Measurements from ENCODE around the gene JMJD7. TPM values are rescaled to one million over a fixed set of nuclear protein-coding genes. Genes with fewer than 3 reads are reported as not detected.
A peak's percentile ranks its signal among the peaks of the same experiment; 100 is the strongest.

The JMJD7 gene
- total RNA-seq, 4 donors from 2014 or later: 0.59 to 27.2 (median 9.8) TPM

- no peak for DNase-seq
- no peaks in the 10 kb centered on the region for H3K27me3 ChIP-seq
- H3K27ac ChIP-seq: no peak overlapping the region
- H3K4me3 ChIP-seq: no peak overlapping the region
- TF ChIP-seq CTCF (IDR thresholded peaks at IDR 0.05): no peak
- TF ChIP-seq POLR2A (IDR thresholded peaks at IDR 0.05): no peak
- intact Hi-C loops (cut with DNase I; ENCODE audit: low total_unique reads): no loop called here
- H3K9me3 ChIP-seq: no peaks in the 10 kb centered on the region
- H3K36me3 ChIP-seq: no peaks in the 10 kb centered on the region
- H3K4me1 ChIP-seq: peaks cover 0 to under 1% of the 10 kb centered on the region in 2 donors
Observed at GRCh38 chr15:41801185-41801584, 26.7 kb upstream of the JMJD7 start.

- Histone ChIP-seq H3K27me3 (no peaks in the 10 kb centered on the region), H3K4me3 (no peak overlapping the region), H3K27ac (no peak overlapping the region), H3K9me3 (no peaks in the 10 kb centered on the region), H3K4me1 (no peaks in the 10 kb centered on the region), H3K36me3 (no peaks in the 10 kb centered on the region)
- DNase-seq: no peak
- TF ChIP-seq POLR2A (IDR thresholded peaks at IDR 0.05) (no peak), CTCF (IDR thresholded peaks at IDR 0.05) (no peak)
- intact Hi-C loops (cut with DNase I; ENCODE audit: low total_unique reads): no loop called here
Observed at GRCh38 chr15:41801850-41802455, 25.9 kb upstream of the JMJD7 start.

DNA sequence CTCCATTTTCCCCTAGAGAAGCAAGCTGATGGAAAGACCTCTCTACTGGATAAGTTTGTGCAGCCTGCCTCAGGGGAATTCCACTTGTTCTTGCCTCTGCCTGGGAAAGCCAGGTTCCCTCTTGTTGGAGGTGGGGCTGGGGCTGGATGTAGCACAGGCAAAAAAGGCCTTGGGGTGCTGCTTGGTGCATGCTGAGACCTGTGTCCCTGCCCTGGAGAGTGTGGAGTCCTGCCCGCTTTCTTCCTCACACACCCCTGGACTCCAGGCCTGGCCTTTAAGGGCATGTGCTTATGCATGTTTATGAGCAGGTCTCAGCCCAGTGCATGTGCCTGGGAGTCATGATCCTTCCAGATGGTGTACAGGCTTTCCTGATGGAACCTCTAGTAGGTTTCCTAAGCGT, 23.5 kb upstream of the JMJD7 start:
- intact Hi-C loops (cut with DNase I; ENCODE audit: low total_unique reads): no loop called here
- no peak for TF ChIP-seq POLR2A (IDR thresholded peaks at IDR 0.05)
- no peaks in the 10 kb centered on the region for H3K27me3 ChIP-seq
- no peaks in the 10 kb centered on the region for H3K4me1 ChIP-seq
- no peaks in the 10 kb centered on the region for H3K36me3 ChIP-seq
- H3K27ac ChIP-seq: peak overlapping the region; percentile 59 to 62
- DNase-seq: no peak
- H3K9me3 ChIP-seq: no peaks in the 10 kb centered on the region
- no peak overlapping the region for H3K4me3 ChIP-seq

- DNase-seq: no peak
- no peaks in the 10 kb centered on the region for H3K4me1 ChIP-seq
- peak overlapping the region; percentile 59 to 62 for H3K27ac ChIP-seq
Observed at GRCh38 chr15:41804916-41805666, 22.8 kb upstream of the JMJD7 start.

GRCh38 chr15:41805711-41806110, 22.2 kb upstream of the JMJD7 start:
- intact Hi-C loops (cut with DNase I; ENCODE audit: low total_unique reads): no loop called here
- no peak for DNase-seq

More at GRCh38 chr15:41804916-41805666, 22.8 kb upstream of the JMJD7 start:
- TF ChIP-seq CTCF (IDR thresholded peaks at IDR 0.05) (no peak), POLR2A (IDR thresholded peaks at IDR 0.05) (no peak)
- H3K4me3 ChIP-seq: no peak overlapping the region
- no peaks in the 10 kb centered on the region for H3K27me3 ChIP-seq
- no peaks in the 10 kb centered on the region for H3K36me3 ChIP-seq
- intact Hi-C loops (cut with DNase I; ENCODE audit: low total_unique reads): no loop called here
- H3K9me3 ChIP-seq: no peaks in the 10 kb centered on the region

More at GRCh38 chr15:41805711-41806110, 22.2 kb upstream of the JMJD7 start:
- TF ChIP-seq POLR2A (IDR thresholded peaks at IDR 0.05) (no peak), CTCF (IDR thresholded peaks at IDR 0.05) (no peak)
- peak overlapping the region; percentile 59 to 62 for H3K27ac ChIP-seq
- no peaks in the 10 kb centered on the region for H3K4me1 ChIP-seq
- no peaks in the 10 kb centered on the region for H3K9me3 ChIP-seq
- H3K27me3 ChIP-seq: no peaks in the 10 kb centered on the region
- no peaks in the 10 kb centered on the region for H3K36me3 ChIP-seq
- no peak overlapping the region for H3K4me3 ChIP-seq

Measured in uterus (tissue), 4 donors.